SKM-1 treated with dmso at 0.1 percent for 144 hours (cell line): ENCODE results near the gene DCAF10.
"Not testable (repeated sequence)": the region's sequence is repeated elsewhere in the genome, so short reads cannot be mapped to it uniquely, and the experiment has no call there.

ENCODE experiments used
- DNase-seq: peaks from one replicate; lab custom pipeline; 2025; ENCODE audit not compliant: unreplicated experiment; lab: John Stamatoyannopoulos, UW

The DCAF10 gene

DNA sequence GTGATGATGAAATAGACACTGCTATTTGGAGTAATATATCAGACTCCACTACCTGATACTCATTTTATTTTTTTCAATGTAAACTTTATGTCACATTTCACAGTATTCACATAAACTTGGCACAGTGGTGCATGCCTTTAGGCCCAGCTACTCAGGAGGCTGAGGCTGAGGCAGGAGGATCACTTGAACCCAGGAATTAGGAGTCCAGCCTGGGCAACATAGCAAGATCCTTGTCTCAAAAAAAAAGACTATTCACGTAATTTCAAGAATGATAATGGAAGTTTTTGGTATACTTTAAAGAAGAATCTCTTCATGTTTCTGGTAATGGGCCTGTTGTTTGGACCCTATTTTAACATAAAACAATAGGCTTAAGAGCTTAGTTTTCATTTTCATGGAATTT, 56.0 kb downstream of the DCAF10 start:
- DNase-seq: no peak

GRCh38 chr9:37859043-37859442, 58.4 kb downstream of the DCAF10 start:
- peak; percentile 6 for DNase-seq

GRCh38 chr9:37862530-37862929, 61.9 kb downstream of the DCAF10 start:
- DNase-seq: no peak

- no peak for DNase-seq
Observed at GRCh38 chr9:37870081-37870798, 69.6 kb downstream of the DCAF10 start.

- no peak for DNase-seq
Observed at GRCh38 chr9:37870799-37871176, 70.2 kb downstream of the DCAF10 start.

GRCh38 chr9:37873955-37874354, 73.4 kb downstream of the DCAF10 start:
- no peak for DNase-seq

- DNase-seq: no peak
Observed at GRCh38 chr9:37876376-37876775, 75.8 kb downstream of the DCAF10 start.

GRCh38 chr9:37880916-37881479, 80.4 kb downstream of the DCAF10 start:
- DNase-seq: no peak

GRCh38 chr9:37887977-37888583, 87.5 kb downstream of the DCAF10 start:
- peak; percentile 37 for DNase-seq

DNA sequence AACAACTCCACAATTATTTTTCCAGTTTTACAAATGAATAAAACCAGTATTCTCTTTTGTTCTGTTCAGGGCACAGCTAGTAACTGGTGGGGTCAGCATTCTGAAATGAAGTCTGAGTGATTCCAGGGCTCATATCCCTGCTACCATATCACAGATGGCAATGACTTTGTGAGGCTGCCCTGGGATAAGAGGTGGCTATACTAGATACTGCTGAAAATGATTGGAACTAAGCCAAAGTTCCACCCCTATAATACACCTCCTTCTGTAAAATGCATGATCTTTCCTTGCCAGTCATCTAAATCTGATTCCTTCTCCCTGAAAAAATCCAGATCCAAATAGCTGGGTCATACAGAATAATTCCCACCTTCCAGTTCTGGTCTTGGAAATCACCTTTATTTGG, 88.9 kb downstream of the DCAF10 start:
- DNase-seq: no peak

GRCh38 chr9:37891042-37891441, 90.4 kb downstream of the DCAF10 start:
- DNase-seq: not testable (repeated sequence)

DNA sequence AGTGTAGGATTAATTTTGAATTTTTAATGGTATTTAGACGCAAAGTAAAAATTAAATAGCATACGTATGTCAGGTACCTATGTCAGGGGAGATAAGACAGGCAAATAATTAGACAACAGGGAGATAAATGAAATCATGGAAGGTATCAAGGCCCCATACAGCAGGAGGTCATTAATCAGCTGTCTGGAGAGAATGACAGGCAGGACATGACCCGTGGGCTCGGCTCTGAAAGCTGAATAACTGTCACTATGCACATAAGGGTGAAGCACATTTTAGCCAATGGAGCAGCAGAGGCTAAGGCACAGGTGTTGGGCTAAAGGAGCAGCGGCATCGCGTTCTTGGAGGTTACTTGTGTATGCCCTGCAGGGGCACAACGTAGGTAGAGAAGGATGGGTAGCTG, 91.5 kb downstream of the DCAF10 start:
- no peak for DNase-seq

- no peak for DNase-seq
Observed at GRCh38 chr9:37897665-37898064, 97.1 kb downstream of the DCAF10 start.

- DNase-seq: no peak
Observed at GRCh38 chr9:37899041-37899440, 98.4 kb downstream of the DCAF10 start.

GRCh38 chr9:37902131-37902530, 101.5 kb downstream of the DCAF10 start:
- no peak for DNase-seq

DNA sequence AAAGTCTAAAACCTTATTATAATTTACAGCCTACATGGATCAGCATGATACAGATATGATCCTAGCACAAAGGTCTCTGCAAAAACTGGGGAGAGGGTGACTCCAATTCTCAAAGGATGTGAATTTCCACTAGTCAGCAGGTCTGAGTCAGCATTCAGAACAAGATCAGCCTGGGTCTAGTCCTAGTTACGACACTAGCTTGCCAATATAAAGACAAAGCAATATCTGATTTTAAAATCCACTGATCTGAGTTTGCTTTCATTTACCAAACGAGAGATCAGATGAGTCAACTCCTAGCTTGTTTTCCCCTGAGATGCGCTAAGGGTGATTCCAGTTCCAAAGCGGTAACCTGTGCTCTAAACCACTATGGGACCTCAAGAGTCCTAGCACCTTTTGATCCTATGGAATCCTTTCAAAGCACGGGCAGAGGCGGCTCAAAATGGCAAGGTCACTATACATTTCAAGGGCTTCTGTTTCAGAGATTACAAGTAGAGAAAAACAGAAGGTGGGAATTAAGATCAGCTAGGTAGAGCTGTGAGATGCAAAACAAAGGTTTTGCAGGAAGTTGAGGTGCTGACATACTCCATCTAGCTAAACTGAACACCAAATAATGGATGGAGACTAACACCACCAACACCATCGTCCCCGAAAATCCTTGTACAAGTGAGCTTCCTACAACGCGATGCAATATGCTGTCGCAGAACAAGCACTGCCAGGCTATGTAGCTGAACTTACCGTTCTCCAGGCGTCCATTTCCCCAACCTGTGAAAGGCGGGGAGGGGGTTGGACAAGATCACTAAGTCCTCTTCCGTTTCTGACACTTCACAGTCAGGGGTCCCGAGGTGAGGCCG, 102.4 kb downstream of the DCAF10 start:
- DNase-seq: no peak

DNA sequence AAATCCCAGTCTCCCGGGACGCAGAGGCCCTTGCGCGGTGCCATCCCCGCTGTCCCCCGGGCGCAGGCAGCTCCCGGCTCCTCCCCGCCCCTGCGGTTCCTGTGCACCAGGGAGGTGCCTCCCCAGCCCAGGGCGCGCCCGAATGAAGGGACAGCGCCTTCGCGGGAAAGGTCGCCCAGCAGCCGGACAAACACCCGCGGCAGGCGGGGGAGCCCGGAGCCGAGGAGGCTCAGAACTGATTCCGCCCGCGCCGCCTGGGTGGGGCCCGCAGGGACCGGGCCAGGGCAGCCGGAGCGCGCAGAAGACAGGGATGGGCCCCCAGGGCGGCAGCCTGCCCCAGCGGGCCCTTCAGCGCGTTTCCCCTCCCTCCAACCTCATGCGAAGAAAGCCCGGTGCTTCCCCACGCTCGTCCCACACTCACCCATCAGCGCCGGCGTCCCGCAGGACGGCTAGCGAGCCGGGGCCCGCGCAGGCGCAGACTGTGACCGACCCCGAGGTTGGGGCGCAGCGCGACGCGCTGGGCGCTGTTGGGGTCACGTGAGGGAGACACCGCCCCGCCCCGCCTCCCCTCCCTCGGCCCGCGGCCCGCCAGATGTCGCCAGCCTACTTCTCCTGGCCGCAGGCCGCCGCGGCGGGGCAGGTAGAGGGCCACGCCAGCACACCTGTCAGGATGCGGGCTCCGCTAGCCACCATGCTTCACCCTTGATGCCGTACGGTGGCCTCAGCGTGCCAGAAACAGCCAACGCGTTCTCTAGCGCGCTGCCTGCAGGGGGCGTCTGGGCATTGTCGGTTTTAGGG, 103.2 kb downstream of the DCAF10 start, which contains the start of gene SLC25A51:
SLC25A51 (minus strand) TSS at position 481 of the 798 bp plus-strand sequence. CDS start 15,577 bp downstream, outside the sequence.
- DNase-seq: peak; percentile 85

GRCh38 chr9:37904445-37905130, 104.0 kb downstream of the DCAF10 start:
- DNase-seq: no peak

- no peak for DNase-seq
Observed at GRCh38 chr9:37905131-37905505, 104.5 kb downstream of the DCAF10 start.

- no peak for DNase-seq
Observed at GRCh38 chr9:37905776-37906175, 105.2 kb downstream of the DCAF10 start.
